ENCODE measurements around the gene PIM1. TPM values are rescaled to one million over a fixed set of nuclear protein-coding genes. Genes with fewer than 3 reads are reported as not detected.

The PIM1 gene
- polyA plus RNA-seq, 1 donor (not counting 4 experiments of a cell fraction or from before 2014, with no cell fraction given), result 10.2 TPM

GRCh38 chr6:37187321-37188022 lies 17.5 kb downstream of the PIM1 start:
- Histone ChIP-seq H3K27ac (ENCODE audit: control insufficient read depth, insufficient read depth, low read length) (no peak overlapping the region), H3K9me3 (ENCODE audit: control insufficient read depth, low read depth, low read length) (no peaks in the 10 kb centered on the region), H3K9me1 (ENCODE audit: control insufficient read depth, extremely low read depth, insufficient read depth, low read length) (no peaks in the 10 kb centered on the region), H3K4me2 (ENCODE audit: control insufficient read depth, extremely low read depth, insufficient read depth, low read depth, low read length) (no peak overlapping the region), H2AFZ (ENCODE audit: control insufficient read depth, low read length) (no peak overlapping the region), H3K36me3 (ENCODE audit: control insufficient read depth in 2 of 2, extremely low read depth in 1 of 2, insufficient read depth in 2 of 2, low read length in 2 of 2) (no peaks in the 10 kb centered on the region), H3K79me2 (ENCODE audit: control insufficient read depth, insufficient read depth, low read length) (no peaks in the 10 kb centered on the region), H3K4me1 (ENCODE audit: control insufficient read depth, extremely low read depth, insufficient read depth, low read length) (no peaks in the 10 kb centered on the region), H3K27me3 (ENCODE audit: control insufficient read depth, extremely low read depth, insufficient read depth, low read length) (no peaks in the 10 kb centered on the region), H4K20me1 (ENCODE audit: control insufficient read depth, extremely low read depth, insufficient read depth, low read length) (no peaks in the 10 kb centered on the region), H3K4me3 (ENCODE audit: control insufficient read depth in 2 of 3, extremely low read depth in 1 of 3, insufficient read depth in 2 of 3, low read depth in 1 of 3, low read length in 3 of 3) (no peak overlapping the region), H3K9ac (ENCODE audit: control insufficient read depth, extremely low read depth, insufficient read depth, low read length) (no peak overlapping the region)
- no peak for TF ChIP-seq CTCF (optimal IDR thresholded peaks at IDR 0.05 in 1 of 3, IDR thresholded peaks at IDR 0.05 in 1 of 3, conservative IDR thresholded peaks at IDR 0.05 in 1 of 3; ENCODE audit: extremely low read depth in 1 of 3, insufficient read depth in 2 of 3, low read length in 3 of 3)
- DNase-seq (ENCODE audit: low read depth, low spot score) (no peak), FAIRE-seq (no peak)
- dilution Hi-C loops (cut with MboI; ENCODE audit: extremely low pct_ligation_motif_present, low sequenced_read_pairs), result no loop called here

- Histone ChIP-seq H3K4me1 (ENCODE audit: control insufficient read depth, extremely low read depth, insufficient read depth, low read length) (no peaks in the 10 kb centered on the region), H3K9me1 (ENCODE audit: control insufficient read depth, extremely low read depth, insufficient read depth, low read length) (no peaks in the 10 kb centered on the region), H3K9ac (ENCODE audit: control insufficient read depth, extremely low read depth, insufficient read depth, low read length) (no peak overlapping the region), H3K36me3 (ENCODE audit: control insufficient read depth in 2 of 2, extremely low read depth in 1 of 2, insufficient read depth in 2 of 2, low read length in 2 of 2) (no peaks in the 10 kb centered on the region), H3K4me3 (ENCODE audit: control insufficient read depth in 2 of 3, extremely low read depth in 1 of 3, insufficient read depth in 2 of 3, low read depth in 1 of 3, low read length in 3 of 3) (no peak overlapping the region), H3K27me3 (ENCODE audit: control insufficient read depth, extremely low read depth, insufficient read depth, low read length) (no peaks in the 10 kb centered on the region), H4K20me1 (ENCODE audit: control insufficient read depth, extremely low read depth, insufficient read depth, low read length) (no peaks in the 10 kb centered on the region), H3K79me2 (ENCODE audit: control insufficient read depth, insufficient read depth, low read length) (no peaks in the 10 kb centered on the region), H2AFZ (ENCODE audit: control insufficient read depth, low read length) (no peak overlapping the region), H3K27ac (ENCODE audit: control insufficient read depth, insufficient read depth, low read length) (no peak overlapping the region), H3K4me2 (ENCODE audit: control insufficient read depth, extremely low read depth, insufficient read depth, low read depth, low read length) (no peak overlapping the region), H3K9me3 (ENCODE audit: control insufficient read depth, low read depth, low read length) (no peaks in the 10 kb centered on the region)
- dilution Hi-C loops (cut with MboI; ENCODE audit: extremely low pct_ligation_motif_present, low sequenced_read_pairs), result no loop called here
- no peak for FAIRE-seq
- DNase-seq (ENCODE audit: low read depth, low spot score), result no peak
- TF ChIP-seq CTCF (optimal IDR thresholded peaks at IDR 0.05 in 1 of 3, IDR thresholded peaks at IDR 0.05 in 1 of 3, conservative IDR thresholded peaks at IDR 0.05 in 1 of 3; ENCODE audit: extremely low read depth in 1 of 3, insufficient read depth in 2 of 3, low read length in 3 of 3) (no peak), EZH2 (IDR thresholded peaks at IDR 0.05; ENCODE audit: low read length) (no peak)
Measured at GRCh38 chr6:37188962-37189510, 19.1 kb downstream of the PIM1 start.
